ENCODE measurements around the gene TLE4.

DNA sequence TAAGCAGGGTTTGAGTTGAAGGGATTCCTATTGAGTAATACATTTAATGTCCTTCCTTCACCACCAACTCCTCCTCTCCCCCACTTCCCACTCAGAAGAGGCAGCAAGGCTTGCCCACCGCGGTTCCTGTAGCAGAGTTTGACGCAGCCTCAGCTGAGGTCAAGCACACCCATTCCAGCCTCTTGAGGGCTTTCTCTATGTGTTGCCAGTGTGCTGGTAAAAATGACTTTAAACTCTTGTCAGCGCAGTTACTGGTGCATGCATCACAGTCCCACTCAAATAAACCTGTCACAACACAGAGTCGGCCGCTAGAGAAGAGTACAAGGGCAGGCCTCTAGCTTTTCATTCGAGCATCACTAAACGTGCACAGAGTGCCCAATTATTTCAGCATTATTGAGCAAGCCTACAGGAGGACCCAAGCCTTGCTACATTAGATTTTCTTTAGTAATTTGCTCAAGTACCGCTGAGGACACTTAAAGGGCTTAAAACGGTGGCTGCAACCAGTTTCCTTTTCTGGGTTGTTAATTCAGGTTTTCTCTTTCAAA is 79.6 kb downstream of the TLE4 start:
- TF ChIP-seq CHD2 (IDR thresholded peaks at IDR 0.05; ENCODE audit: borderline replicate concordance, low read depth, low read length) (no peak), CBX3 (IDR thresholded peaks at IDR 0.05; ENCODE audit: borderline replicate concordance, low read depth) (no peak), EP300 (IDR thresholded peaks at IDR 0.05; ENCODE audit: borderline replicate concordance in 1 of 2, control insufficient read depth in 1 of 2, low read depth in 2 of 2, low read length in 2 of 2) (no peak), POLR2A (IDR thresholded peaks at IDR 0.05; ENCODE audit: low read depth, low read length) (no peak), CREB1 (IDR thresholded peaks at IDR 0.05; ENCODE audit: low read depth) (no peak), JUNB (IDR thresholded peaks at IDR 0.05) (no peak)
- TF ChIP-seq, protein P1, sequence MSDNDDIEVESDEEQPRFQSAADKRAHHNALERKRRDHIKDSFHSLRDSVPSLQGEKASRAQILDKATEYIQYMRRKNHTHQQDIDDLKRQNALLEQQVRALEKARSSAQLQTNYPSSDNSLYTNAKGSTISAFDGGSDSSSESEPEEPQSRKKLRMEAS (IDR thresholded peaks at IDR 0.05; ENCODE audit: low read depth, low read length), result no peak
- TF ChIP-seq, protein P2, sequence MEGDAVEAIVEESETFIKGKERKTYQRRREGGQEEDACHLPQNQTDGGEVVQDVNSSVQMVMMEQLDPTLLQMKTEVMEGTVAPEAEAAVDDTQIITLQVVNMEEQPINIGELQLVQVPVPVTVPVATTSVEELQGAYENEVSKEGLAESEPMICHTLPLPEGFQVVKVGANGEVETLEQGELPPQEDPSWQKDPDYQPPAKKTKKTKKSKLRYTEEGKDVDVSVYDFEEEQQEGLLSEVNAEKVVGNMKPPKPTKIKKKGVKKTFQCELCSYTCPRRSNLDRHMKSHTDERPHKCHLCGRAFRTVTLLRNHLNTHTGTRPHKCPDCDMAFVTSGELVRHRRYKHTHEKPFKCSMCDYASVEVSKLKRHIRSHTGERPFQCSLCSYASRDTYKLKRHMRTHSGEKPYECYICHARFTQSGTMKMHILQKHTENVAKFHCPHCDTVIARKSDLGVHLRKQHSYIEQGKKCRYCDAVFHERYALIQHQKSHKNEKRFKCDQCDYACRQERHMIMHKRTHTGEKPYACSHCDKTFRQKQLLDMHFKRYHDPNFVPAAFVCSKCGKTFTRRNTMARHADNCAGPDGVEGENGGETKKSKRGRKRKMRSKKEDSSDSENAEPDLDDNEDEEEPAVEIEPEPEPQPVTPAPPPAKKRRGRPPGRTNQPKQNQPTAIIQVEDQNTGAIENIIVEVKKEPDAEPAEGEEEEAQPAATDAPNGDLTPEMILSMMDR (IDR thresholded peaks at IDR 0.05 in 2 of 3, conservative IDR thresholded peaks at IDR 0.05 in 1 of 3; ENCODE audit: control insufficient read depth in 2 of 3, extremely low read depth in 1 of 3, insufficient read depth in 1 of 3, low read depth in 3 of 3, low read length in 3 of 3), result no peak
